Head of caudate nucleus (tissue), 42 donors: ENCODE data around the gene LUZP2.

Experiments
- DNase-seq, 42 donors: peaks; one replicate each; pipeline versions ENCODE4 v3.0.0 to v3.0.0-alpha.2; 2020 to 2021; ENCODE audit warnings: mixed read lengths in 7 of 42
- intact Hi-C: fragments of 100-400 bp; cut with DNase I; formaldehyde crosslinking; loops from one replicate; pipeline ENCODE4 v1.15.0; 2022

Gene LUZP2

GRCh38 chr11:24760681-24761080, 263.8 kb downstream of the LUZP2 start:
- no peak for DNase-seq
- intact Hi-C loops = no loop called here

GRCh38 chr11:24762076-24762475, 265.2 kb downstream of the LUZP2 start:
- intact Hi-C loops = no loop called here
- no peak for DNase-seq

- intact Hi-C loops = no loop called here
- no peak for DNase-seq
These were observed 270.6 kb downstream of the LUZP2 start for GRCh38 chr11:24767411-24767810.

GRCh38 chr11:24773322-24773721, 276.5 kb downstream of the LUZP2 start:
- DNase-seq = no peak
- intact Hi-C loops = no loop called here

GRCh38 chr11:24779791-24780190, 282.9 kb downstream of the LUZP2 start:
- DNase-seq = no peak
- intact Hi-C loops = no loop called here

- DNase-seq = no peak
- intact Hi-C loops = no loop called here
These were observed 284.4 kb downstream of the LUZP2 start for GRCh38 chr11:24781288-24781687.

- intact Hi-C loops = no loop called here
- no peak for DNase-seq
These were observed 296.6 kb downstream of the LUZP2 start for GRCh38 chr11:24793479-24793878.

GRCh38 chr11:24794064-24794463, 297.2 kb downstream of the LUZP2 start:
- intact Hi-C loops = no loop called here
- DNase-seq = no peak

GRCh38 chr11:24805671-24806070, 308.8 kb downstream of the LUZP2 start:
- DNase-seq = no peak
- intact Hi-C loops = no loop called here

- DNase-seq = no peak
- intact Hi-C loops = no loop called here
These were observed 311.3 kb downstream of the LUZP2 start for GRCh38 chr11:24808173-24808572.

GRCh38 chr11:24819006-24819405, 322.2 kb downstream of the LUZP2 start:
- peak in 1 of 42 donors; percentile 35 for DNase-seq
- intact Hi-C loops = no loop called here

GRCh38 chr11:24819863-24820434, 323.1 kb downstream of the LUZP2 start:
- DNase-seq = no peak
- intact Hi-C loops = no loop called here

GRCh38 chr11:24820541-24820940, 323.7 kb downstream of the LUZP2 start:
- no peak for DNase-seq
- intact Hi-C loops = no loop called here

GRCh38 chr11:24828938-24829605, 332.2 kb downstream of the LUZP2 start:
- no peak for DNase-seq
- intact Hi-C loops = no loop called here

GRCh38 chr11:24833573-24833972, 336.7 kb downstream of the LUZP2 start:
- intact Hi-C loops = no loop called here
- DNase-seq = no peak

- intact Hi-C loops = no loop called here
- DNase-seq = no peak
These were observed 340.3 kb downstream of the LUZP2 start for GRCh38 chr11:24837112-24837511.

GRCh38 chr11:24842308-24842707, 345.5 kb downstream of the LUZP2 start:
- intact Hi-C loops = no loop called here
- no peak for DNase-seq

GRCh38 chr11:24844406-24844805, 347.6 kb downstream of the LUZP2 start:
- intact Hi-C loops = no loop called here
- DNase-seq = no peak

- intact Hi-C loops = no loop called here
- no peak for DNase-seq
These were observed 352.0 kb downstream of the LUZP2 start for GRCh38 chr11:24848857-24849256.

GRCh38 chr11:24855951-24856350, 359.1 kb downstream of the LUZP2 start:
- DNase-seq = no peak
- intact Hi-C loops = no loop called here

GRCh38 chr11:24859801-24860300, 363.0 kb downstream of the LUZP2 start:
- intact Hi-C loops = no loop called here
- no peak for DNase-seq
